IMR-90 (cell line): ENCODE data around the gene RGS12. TPM values are rescaled to one million over a fixed set of nuclear protein-coding genes. Genes with fewer than 3 reads are reported as not detected.

ENCODE experiments used
- ATAC-seq: fragments of 200-7000 bp; cut with Tn5 transposase; 2 replicates; pipeline ENCODE4 v1.9.1; 2020; ENCODE audit warnings: low read depth, mild to moderate bottlenecking, moderate library complexity
- BruUV-seq: library from RNA; stranded (reverse); fragments of 400-500 nt; replicated peaks from 2 replicates; lab custom pipeline; 2021; lab: Mats Ljungman, UMichigan
- CTCF ChIA-PET: fragments of 300-600 bp; formaldehyde crosslinking; extraction: SDS; loops from one replicate; lab custom pipeline; 2021; ENCODE audit warnings: antibody characterized with exemption; lab: Yijun Ruan, JAX
- POLR2A ChIA-PET: fragments of 300-600 bp; sonication (Branson Sonifier 250); formaldehyde crosslinking; loops from one replicate; lab custom pipeline; 2022; ENCODE audit warnings: antibody characterized with exemption; ENCODE audit not compliant: unreplicated experiment; lab: Charles Lee
- DNase-seq: peaks from one replicate; pipeline ENCODE4 v3.0.0; 2013
- H2AFZ ChIP-seq: replicated peaks from 2 replicates; pipeline ENCODE3; 2013; ENCODE audit warnings: low read length, mild to moderate bottlenecking; ENCODE audit not compliant: poor library complexity
- H2AK5ac ChIP-seq: 2 replicates; pipeline ENCODE4 v1.6.1; 2013; ENCODE audit warnings: low read depth, low read length, inconsistent platforms
- H2AK9ac ChIP-seq: replicated peaks from 2 replicates; pipeline ENCODE3; 2013; ENCODE audit warnings: mild to moderate bottlenecking, low read depth, low read length, moderate library complexity; ENCODE audit not compliant: poor library complexity
- H2BK120ac ChIP-seq: 2 replicates; pipeline ENCODE4 v1.6.1; 2013; ENCODE audit warnings: low read depth, low read length, inconsistent platforms
- H2BK15ac ChIP-seq: 3 replicates; pipeline ENCODE4 v1.6.1; 2013; ENCODE audit warnings: low read depth, low read length, inconsistent platforms
- H2BK20ac ChIP-seq: 2 replicates; pipeline ENCODE4 v1.6.1; 2013; ENCODE audit warnings: low read depth, mild to moderate bottlenecking, inconsistent platforms, low read length, moderate library complexity
- H2BK5ac ChIP-seq: 2 replicates; pipeline ENCODE4 v1.6.1; 2013; ENCODE audit warnings: mild to moderate bottlenecking, low read depth, low read length, inconsistent platforms; ENCODE audit not compliant: poor library complexity, severe bottlenecking
- H3K14ac ChIP-seq: replicated peaks from 2 replicates; pipeline ENCODE4 v1.6.1; 2013; ENCODE audit warnings: low read depth, low read length, inconsistent platforms
- H3K18ac ChIP-seq: 2 replicates; pipeline ENCODE4 v1.6.1; 2013; ENCODE audit warnings: low read depth, low read length, control low read depth
- H3K23ac ChIP-seq: 2 replicates; pipeline ENCODE4 v1.6.1; 2013; ENCODE audit warnings: low read depth, low read length, inconsistent platforms
- H3K27ac ChIP-seq: 2 replicates; pipeline ENCODE4 v1.5.1; 2013; ENCODE audit warnings: mild to moderate bottlenecking, control low read depth, low read length; ENCODE audit not compliant: insufficient read depth
- H3K27me3 ChIP-seq: 2 replicates; pipeline ENCODE4 v1.6.1; 2013; ENCODE audit warnings: low read length; ENCODE audit not compliant: control insufficient read depth, insufficient read depth
- H3K36me3 ChIP-seq: 2 replicates; pipeline ENCODE4 v1.6.1; 2013; ENCODE audit warnings: low read length, mixed read lengths; ENCODE audit not compliant: control insufficient read depth, insufficient read depth
- H3K4ac ChIP-seq: 2 replicates; pipeline ENCODE4 v1.6.1; 2013; ENCODE audit warnings: low read depth, low read length, inconsistent platforms
- H3K4me1 ChIP-seq: 2 replicates; pipeline ENCODE4 v1.6.1; 2013; ENCODE audit warnings: low read length, mixed read lengths; ENCODE audit not compliant: control insufficient read depth, insufficient read depth
- H3K4me2 ChIP-seq: 2 replicates; pipeline ENCODE4 v1.6.1; 2013; ENCODE audit warnings: low read depth, mild to moderate bottlenecking, control low read depth, low read length, moderate library complexity
- H3K4me3 ChIP-seq: 2 replicates; pipeline ENCODE4 v1.5.1; 2013; ENCODE audit warnings: low read depth, mild to moderate bottlenecking, control low read depth, low read length, moderate library complexity; ENCODE audit not compliant: insufficient read depth
- H3K56ac ChIP-seq: 2 replicates; pipeline ENCODE4 v1.6.1; 2013; ENCODE audit warnings: low read length, inconsistent platforms; ENCODE audit not compliant: insufficient read depth; ENCODE audit errors: extremely low read depth
- H3K79me1 ChIP-seq, 2 experiments: 2 replicates each; pipeline ENCODE4 v1.6.1; 2013; ENCODE audit warnings: low read length in 2 of 2, inconsistent platforms in 1 of 2, low read depth in 1 of 2
- H3K9ac ChIP-seq: 2 replicates; pipeline ENCODE4 v1.6.1; 2013; ENCODE audit warnings: low read depth, low read length, control low read depth
- H3K9me1 ChIP-seq: 2 replicates; pipeline ENCODE4 v1.6.1; 2013; ENCODE audit warnings: low read length, inconsistent platforms; ENCODE audit not compliant: insufficient read depth
- H3K9me3 ChIP-seq: 2 replicates; pipeline ENCODE4 v1.6.1; 2013; ENCODE audit warnings: low read length; ENCODE audit not compliant: control insufficient read depth, insufficient read depth
- H4K20me1 ChIP-seq: 2 replicates; pipeline ENCODE4 v1.6.1; 2013; ENCODE audit warnings: low read length, inconsistent platforms; ENCODE audit not compliant: insufficient read depth
- H4K5ac ChIP-seq: 2 replicates; pipeline ENCODE4 v1.6.1; 2013; ENCODE audit warnings: mild to moderate bottlenecking, low read depth, low read length, control low read depth
- H4K8ac ChIP-seq, 2 experiments: 2 replicates each; pipeline ENCODE4 v1.6.1; 2013; ENCODE audit warnings: low read depth in 2 of 2, low read length in 2 of 2, control low read depth in 1 of 2, inconsistent platforms in 1 of 2
- H4K91ac ChIP-seq: 2 replicates; pipeline ENCODE4 v1.6.1; 2013; ENCODE audit warnings: low read depth, low read length, inconsistent platforms; ENCODE audit not compliant: insufficient read depth
- BHLHE40 ChIP-seq: fragments of 150-350 bp; IDR thresholded peaks from 2 replicates; pipeline ENCODE4 v1.6.1; 2016; ENCODE audit warnings: mild to moderate bottlenecking, low read depth, low read length
- ELK1 ChIP-seq: fragments of 150-350 bp; IDR thresholded peaks from 2 replicates; pipeline ENCODE4 v1.6.1; 2016; ENCODE audit warnings: low read depth, mild to moderate bottlenecking, low read length, moderate library complexity, borderline replicate concordance
- MAFK ChIP-seq: IDR thresholded peaks from 2 replicates; pipeline ENCODE4 v1.6.1; 2012; ENCODE audit warnings: low read depth, low read length, improper control_type of control experiment
- MXI1 ChIP-seq: IDR thresholded peaks from 2 replicates; pipeline ENCODE4 v1.6.1; 2012; ENCODE audit warnings: low read depth, mild to moderate bottlenecking, low read length, moderate library complexity, borderline replicate concordance
- RFX5 ChIP-seq: IDR thresholded peaks from 2 replicates; pipeline ENCODE4 v1.8.0; 2012; ENCODE audit warnings: low read depth, mild to moderate bottlenecking, low read length, moderate library complexity
- SMC3 ChIP-seq: fragments of 150-350 bp; IDR thresholded peaks from 2 replicates; pipeline ENCODE4 v1.6.1; 2016; ENCODE audit warnings: low read depth, mild to moderate bottlenecking, antibody characterized with exemption, low read length, moderate library complexity
- WGBS, 2 experiments: methylation state at CpG; one replicate each; pipeline versions ENCODE4 v1.1.5 to v1.1.7; 2013; ENCODE audit warnings: missing lambda C conversion rate in 2 of 2; ENCODE audit not compliant: insufficient read length in 1 of 2; ENCODE audit errors: extremely low coverage in 2 of 2; 5-methylcytosine and 5-hydroxymethylcytosine counted together
- dilution Hi-C: fragments of 300-500 bp; cut with HindIII; formaldehyde crosslinking; loops from one replicate; pipeline ENCODE4 v1.14.3; 2018; ENCODE audit warnings: low sequenced_read_pairs; ENCODE audit not compliant: unreplicated experiment
- in situ Hi-C: fragments of 300-500 bp; cut with MboI; formaldehyde crosslinking; loops from 3 replicates; pipeline ENCODE4 v1.14.3; 2019; ENCODE audit warnings: low sequenced_read_pairs, inconsistent platforms, mixed read lengths
- intact Hi-C: fragments of 100-400 bp; cut with micrococcal nuclease; formaldehyde crosslinking; loops from 2 replicates; pipeline ENCODE4 v1.10.0; 2022
- polyA plus RNA-seq, 3 experiments: library from polyadenylated mRNA; depleted of rRNA; stranded (reverse); fragments of >200 nt; gene quantifications; 2 replicates each; pipeline ENCODE4 v1.2.3, GENCODE V29; 2012; ENCODE audit warnings: low replicate concordance in 1 of 3
- total RNA-seq: library from RNA; depleted of rRNA; stranded (reverse); fragments of >200 nt; gene quantifications from 2 replicates; pipeline ENCODE4 v1.2.3, GENCODE V29; 2012

RGS12 gene
- total and polyA plus RNA-seq, 2 of the 4 experiments (the other 2 are of a cell fraction), result 11.8 to 12.0 TPM

GRCh38 chr4:3283483-3283882 is 9.3 kb upstream of the RGS12 start:
- H4K5ac ChIP-seq, result no peak overlapping the region
- H3K27me3 ChIP-seq, result peaks cover 9% of the 10 kb centered on the region; the same call in 1 of the 2 replicates
- no peak overlapping the region for H3K18ac ChIP-seq
- peak overlapping the region; percentile 50 for H2AK9ac ChIP-seq
- H3K9me1 ChIP-seq, result no peaks in the 10 kb centered on the region
- no peaks in the 10 kb centered on the region for H3K36me3 ChIP-seq
- dilution Hi-C loops (no loop called here), in situ Hi-C loops (no loop called here), intact Hi-C loops (no loop called here)
- no peak overlapping the region for H3K23ac ChIP-seq
- H4K91ac ChIP-seq, result no peak overlapping the region
- no peak overlapping the region for H4K8ac ChIP-seq
- ChIA-PET POLR2A (no interaction called here), CTCF (no interaction called here)
- no peak overlapping the region for H2AFZ ChIP-seq
- no peak overlapping the region for H3K56ac ChIP-seq
- H2BK20ac ChIP-seq, result no peak overlapping the region
- BruUV-seq, result no TSS peak
- ATAC-seq (no peak), DNase-seq (no peak)
- H2BK15ac ChIP-seq, result no peak overlapping the region
- H3K4me3 ChIP-seq, result no peak overlapping the region
- no peak overlapping the region for H3K14ac ChIP-seq
- TF ChIP-seq MAFK (no peak), ELK1 (no peak), RFX5 (no peak), MXI1 (no peak), SMC3 (no peak), BHLHE40 (no peak)
- no peak overlapping the region for H3K4me2 ChIP-seq
- no peaks in the 10 kb centered on the region for H3K79me1 ChIP-seq
- H4K20me1 ChIP-seq, result no peaks in the 10 kb centered on the region
- 100% methylated on average over 1 of the region's 6 CpGs; no CpG with 5 or more reads in 1 of the 2 experiments for WGBS, 2 experiments
- H3K9ac ChIP-seq, result no peak overlapping the region
- H3K4ac ChIP-seq, result no peak overlapping the region
- no peak overlapping the region for H2BK120ac ChIP-seq
- H2BK5ac ChIP-seq, result no peak overlapping the region
- no peaks in the 10 kb centered on the region; the same call in 1 of the 2 replicates for H3K4me1 ChIP-seq
- H2AK5ac ChIP-seq, result no peak overlapping the region
- H3K27ac ChIP-seq, result no peak overlapping the region
- peaks cover 2% of the 10 kb centered on the region for H3K9me3 ChIP-seq
